HCT116 (cell line): ENCODE results near the gene DNAJC18. TPM values are rescaled to one million over a fixed set of nuclear protein-coding genes. Genes with fewer than 3 reads are reported as not detected.

Source experiments
- ATAC-seq: fragments of 200-7000 bp; cut with Tn5 transposase; 2 replicates; pipeline ENCODE4 v1.9.1; 2020; ENCODE audit warnings: mild to moderate bottlenecking, moderate library complexity
- BruUV-seq: library from RNA; stranded (reverse); fragments of 400-500 nt; replicated peaks from 2 replicates; lab custom pipeline; 2021; lab: Mats Ljungman, UMichigan
- CTCF ChIA-PET: fragments of 300-600 bp; sonication (Branson Sonifier 250); formaldehyde crosslinking; loops from one replicate; lab custom pipeline; 2021; ENCODE audit warnings: antibody characterized with exemption; lab: Charles Lee
- POLR2A ChIA-PET: fragments of 300-600, 350-600 bp; sonication (Branson Sonifier 250); formaldehyde crosslinking; loops from one replicate; lab custom pipeline; 2021; ENCODE audit warnings: antibody characterized with exemption; lab: Charles Lee
- RAD21 ChIA-PET, 2 experiments: fragments of 300-600 bp; sonication (Branson Sonifier 250); formaldehyde crosslinking; loops; one replicate each; lab custom pipeline; 2023; ENCODE audit warnings: low total read pairs in 2 of 2; ENCODE audit not compliant: uncharacterized antibody in 2 of 2, unreplicated experiment in 2 of 2, low non-redundant PET in 1 of 2; lab: Charles Lee
- DNase-seq: peaks from one replicate; pipeline ENCODE4 v3.0.0-alpha.2; 2010; ENCODE audit warnings: low read depth, low spot score
- H2AFZ ChIP-seq: fragments of 200-600 bp; shearing (Covaris generic), sonication (generic); 2 replicates; pipeline ENCODE4 v1.6.1; 2017; ENCODE audit warnings: low read depth, mixed run types, mixed read lengths, antibody characterized with exemption, low read length; ENCODE audit not compliant: poor library complexity, severe bottlenecking
- H3K27ac ChIP-seq: 2 replicates; pipeline ENCODE4 v1.5.1; 2012; ENCODE audit warnings: low read depth, low read length
- H3K27me3 ChIP-seq: fragments of 200-600 bp; sonication (generic); 2 replicates; pipeline ENCODE4 v1.6.1; 2016; ENCODE audit warnings: mixed run types, low read length, mixed read lengths; ENCODE audit not compliant: insufficient read depth
- H3K36me3 ChIP-seq, 2 experiments: fragments of 200-500 bp in 1 of 2; fragments of 200-600 bp in 1 of 2; sonication (Bioruptor generic) in 1 of 2; sonication (generic) in 1 of 2; 2 replicates each; pipeline versions ENCODE4 v1.5.1 to v1.6.1; 2014 to 2016; ENCODE audit warnings: low read length in 2 of 2, inconsistent platforms in 1 of 2, mixed read lengths in 1 of 2, mixed run types in 1 of 2; ENCODE audit not compliant: insufficient read depth in 2 of 2, control insufficient read depth in 1 of 2
- H3K4me1 ChIP-seq, 2 experiments: fragments of 200-600 bp in 1 of 2; sonication (generic) in 1 of 2; 2 replicates each; pipeline versions ENCODE4 v1.5.1 to v1.6.1; 2012 to 2017; ENCODE audit warnings: low read length in 2 of 2, inconsistent platforms in 1 of 2, mild to moderate bottlenecking in 1 of 2, mixed read lengths in 1 of 2, mixed run types in 1 of 2, moderate library complexity in 1 of 2; ENCODE audit not compliant: insufficient read depth in 2 of 2, control insufficient read depth in 1 of 2
- H3K4me2 ChIP-seq: fragments of 200-600 bp; sonication (generic); 2 replicates; pipeline ENCODE4 v1.6.1; 2017; ENCODE audit warnings: mixed run types, low read length, mixed read lengths
- H3K4me3 ChIP-seq, 2 experiments: fragments of 200-600 bp in 1 of 2; sonication (generic) in 1 of 2; replicated peaks in 1 of 2; 2 replicates each; pipeline ENCODE4 v1.5.1; 2011 to 2016; ENCODE audit warnings: low read length in 2 of 2, control low read depth in 1 of 2, low read depth in 1 of 2, mild to moderate bottlenecking in 1 of 2, mixed read lengths in 1 of 2, mixed run types in 1 of 2
- H3K79me2 ChIP-seq: fragments of 200-600 bp; sonication (generic); 2 replicates; pipeline ENCODE4 v1.6.1; 2017; ENCODE audit warnings: mild to moderate bottlenecking, mixed run types, low read length, moderate library complexity, mixed read lengths; ENCODE audit not compliant: insufficient read depth
- H3K9ac ChIP-seq: fragments of 200-600 bp; sonication (generic); 2 replicates; pipeline ENCODE4 v1.6.1; 2016; ENCODE audit warnings: low read length, mixed read lengths
- H3K9me2 ChIP-seq: fragments of 200-600 bp; sonication (generic), shearing (Covaris generic); 2 replicates; pipeline ENCODE4 v1.6.1; 2017; ENCODE audit warnings: mixed run types, mild to moderate bottlenecking, moderate library complexity; ENCODE audit not compliant: insufficient read depth
- H3K9me3 ChIP-seq, 2 experiments: fragments of 200-500 bp in 1 of 2; fragments of 200-600 bp in 1 of 2; sonication (Bioruptor generic) in 1 of 2; sonication (generic) in 1 of 2; 2 replicates each; pipeline ENCODE4 v1.6.1; 2014 to 2017; ENCODE audit warnings: low read length in 2 of 2, mixed read lengths in 2 of 2, inconsistent platforms in 1 of 2, low read depth in 1 of 2, mild to moderate bottlenecking in 1 of 2, mixed run types in 1 of 2, moderate library complexity in 1 of 2; ENCODE audit not compliant: control insufficient read depth in 1 of 2, insufficient read depth in 1 of 2
- H4K20me1 ChIP-seq: fragments of 200-600 bp; sonication (generic), shearing (Covaris generic); 2 replicates; pipeline ENCODE4 v1.6.1; 2017; ENCODE audit warnings: mixed run types, mild to moderate bottlenecking, moderate library complexity; ENCODE audit not compliant: insufficient read depth
- CBX3 ChIP-seq: IDR thresholded peaks from 2 replicates; pipeline ENCODE4 v1.6.1; 2012; ENCODE audit warnings: low read depth
- EGR1 ChIP-seq: IDR thresholded peaks from 2 replicates; pipeline ENCODE4 v1.6.1; 2012; ENCODE audit warnings: low read depth
- ELF1 ChIP-seq: IDR thresholded peaks from 2 replicates; pipeline ENCODE4 v1.6.1; 2012; ENCODE audit warnings: low read depth, borderline replicate concordance
- EZH2 ChIP-seq: fragments of 200-600 bp; sonication (generic); IDR thresholded peaks from 2 replicates; pipeline ENCODE4 v1.6.1; 2017; ENCODE audit warnings: antibody characterized with exemption, mixed run types
- EZH2phosphoT487 ChIP-seq: fragments of 200-600 bp; IDR thresholded peaks from 2 replicates; pipeline ENCODE4 v1.6.1; 2018; ENCODE audit warnings: antibody characterized with exemption, borderline replicate concordance
- FOSL1 ChIP-seq: IDR thresholded peaks from 2 replicates; pipeline ENCODE4 v1.6.1; 2012; ENCODE audit warnings: low read depth
- POLR2A ChIP-seq: IDR thresholded peaks from 2 replicates; pipeline ENCODE4 v1.7.0; 2011; ENCODE audit warnings: borderline replicate concordance; ENCODE audit not compliant: insufficient read depth, insufficient read length; ENCODE audit errors: extremely low read depth
- POLR2AphosphoS5 ChIP-seq: IDR thresholded peaks from 2 replicates; pipeline ENCODE4 v1.6.1; 2011; ENCODE audit warnings: mild to moderate bottlenecking, low read depth, low read length, moderate library complexity
- SP1 ChIP-seq: IDR thresholded peaks from 2 replicates; pipeline ENCODE4 v1.6.1; 2012; ENCODE audit warnings: low read depth
- SRF ChIP-seq: IDR thresholded peaks from 2 replicates; pipeline ENCODE4 v1.6.1; 2012; ENCODE audit warnings: low read depth
- TCF7L2 ChIP-seq: IDR thresholded peaks from 2 replicates; pipeline ENCODE4 v1.7.0; 2011; ENCODE audit warnings: borderline replicate concordance, inconsistent platforms; ENCODE audit not compliant: insufficient read depth, insufficient read length; ENCODE audit errors: extremely low read depth
- ZFX ChIP-seq: fragments of 450-650 bp; IDR thresholded peaks from 2 replicates; pipeline ENCODE4 v1.6.1; 2017
- ZNF274 ChIP-seq: fragments of 200-500 bp; sonication (Bioruptor generic); IDR thresholded peaks from 2 replicates; pipeline ENCODE4 v1.6.1; 2014; ENCODE audit warnings: mild to moderate bottlenecking, low read depth, low read length, inconsistent platforms
- intact Hi-C: fragments of 100-400 bp; cut with micrococcal nuclease; formaldehyde crosslinking; loops from 2 replicates; pipeline ENCODE4 v1.10.0; 2022
- total RNA-seq: library from RNA; stranded (reverse); gene quantifications from one replicate; pipeline ENCODE4 v1.2.1, GENCODE V29; 2021; ENCODE audit not compliant: unreplicated experiment
- TF ChIP-seq, protein P1 (sequence below): IDR thresholded peaks from 2 replicates; pipeline ENCODE4 v1.6.1; 2012
- TF ChIP-seq, protein P2 (sequence below): IDR thresholded peaks from 2 replicates; pipeline ENCODE4 v1.6.1; 2012; ENCODE audit warnings: low read depth
- TF ChIP-seq, protein P3 (sequence below): IDR thresholded peaks from 2 replicates; pipeline ENCODE4 v1.6.1; 2012

DNAJC18 gene
- total RNA-seq, 1 experiment from 2014 or later: 5.7 TPM

DNA sequence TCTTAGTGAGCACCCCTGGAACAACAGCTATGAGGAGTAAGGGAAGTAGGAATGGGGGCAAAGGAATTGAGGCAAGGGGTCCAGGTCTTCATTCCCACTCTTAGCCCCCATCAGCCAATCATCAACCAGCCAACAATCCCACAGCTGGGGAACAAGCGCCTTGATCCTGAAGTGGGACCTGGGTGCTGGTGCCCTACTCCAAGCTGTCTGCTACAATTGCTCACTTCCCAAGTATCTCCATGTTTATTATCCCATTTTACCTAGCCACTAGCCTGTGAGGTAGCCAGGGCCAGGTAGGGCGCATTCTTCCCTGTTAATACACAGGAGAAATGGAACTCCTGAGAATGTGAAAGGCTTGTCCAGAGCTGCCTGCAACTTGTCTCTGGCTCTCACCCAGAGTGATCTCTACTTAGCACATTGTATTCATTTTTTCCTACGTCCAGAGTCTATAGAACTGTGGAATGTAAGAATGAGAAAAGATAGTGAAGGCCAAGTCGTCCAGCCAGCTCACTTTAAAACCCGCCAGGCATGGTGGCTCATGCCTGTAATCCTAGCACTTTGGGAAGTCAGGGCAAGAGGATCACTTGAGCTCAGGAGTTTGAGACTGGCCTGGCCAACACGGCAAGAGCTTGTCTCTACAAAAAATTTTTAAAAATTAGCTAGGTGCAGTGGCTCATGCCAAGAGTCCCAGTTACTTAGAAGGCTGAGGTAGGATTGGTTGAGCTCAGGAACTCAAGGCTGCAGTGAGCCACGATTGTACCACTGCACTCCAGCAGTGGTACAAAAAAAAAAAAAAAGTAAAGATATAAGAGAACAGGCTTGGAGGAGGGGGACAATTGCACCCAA is 6.2 kb upstream of the DNAJC18 start:
- H3K9me2 ChIP-seq: no peaks in the 10 kb centered on the region
- no peak overlapping the region for H3K27ac ChIP-seq
- no peaks in the 10 kb centered on the region for H3K27me3 ChIP-seq
- no peak overlapping the region for H3K9ac ChIP-seq
- no peaks in the 10 kb centered on the region for H3K36me3 ChIP-seq
- peaks cover 0 to 10% of the 10 kb centered on the region in 2 experiments; a peak in 2 of 4 replicates for H3K4me1 ChIP-seq
- H3K79me2 ChIP-seq: no peaks in the 10 kb centered on the region
- no TSS peak for BruUV-seq
- RAD21 ChIA-PET: no interaction called here
- TF ChIP-seq EZH2 (no peak), EZH2phosphoT487 (no peak), ZNF274 (no peak), SRF (no peak), EGR1 (no peak), POLR2A (no peak), ELF1 (no peak), FOSL1 (no peak), TCF7L2 (no peak), ZFX (no peak), SP1 (no peak), CBX3 (no peak), POLR2AphosphoS5 (no peak)
- TF ChIP-seq, protein P1, sequence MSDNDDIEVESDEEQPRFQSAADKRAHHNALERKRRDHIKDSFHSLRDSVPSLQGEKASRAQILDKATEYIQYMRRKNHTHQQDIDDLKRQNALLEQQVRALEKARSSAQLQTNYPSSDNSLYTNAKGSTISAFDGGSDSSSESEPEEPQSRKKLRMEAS: no peak
- TF ChIP-seq, protein P2, sequence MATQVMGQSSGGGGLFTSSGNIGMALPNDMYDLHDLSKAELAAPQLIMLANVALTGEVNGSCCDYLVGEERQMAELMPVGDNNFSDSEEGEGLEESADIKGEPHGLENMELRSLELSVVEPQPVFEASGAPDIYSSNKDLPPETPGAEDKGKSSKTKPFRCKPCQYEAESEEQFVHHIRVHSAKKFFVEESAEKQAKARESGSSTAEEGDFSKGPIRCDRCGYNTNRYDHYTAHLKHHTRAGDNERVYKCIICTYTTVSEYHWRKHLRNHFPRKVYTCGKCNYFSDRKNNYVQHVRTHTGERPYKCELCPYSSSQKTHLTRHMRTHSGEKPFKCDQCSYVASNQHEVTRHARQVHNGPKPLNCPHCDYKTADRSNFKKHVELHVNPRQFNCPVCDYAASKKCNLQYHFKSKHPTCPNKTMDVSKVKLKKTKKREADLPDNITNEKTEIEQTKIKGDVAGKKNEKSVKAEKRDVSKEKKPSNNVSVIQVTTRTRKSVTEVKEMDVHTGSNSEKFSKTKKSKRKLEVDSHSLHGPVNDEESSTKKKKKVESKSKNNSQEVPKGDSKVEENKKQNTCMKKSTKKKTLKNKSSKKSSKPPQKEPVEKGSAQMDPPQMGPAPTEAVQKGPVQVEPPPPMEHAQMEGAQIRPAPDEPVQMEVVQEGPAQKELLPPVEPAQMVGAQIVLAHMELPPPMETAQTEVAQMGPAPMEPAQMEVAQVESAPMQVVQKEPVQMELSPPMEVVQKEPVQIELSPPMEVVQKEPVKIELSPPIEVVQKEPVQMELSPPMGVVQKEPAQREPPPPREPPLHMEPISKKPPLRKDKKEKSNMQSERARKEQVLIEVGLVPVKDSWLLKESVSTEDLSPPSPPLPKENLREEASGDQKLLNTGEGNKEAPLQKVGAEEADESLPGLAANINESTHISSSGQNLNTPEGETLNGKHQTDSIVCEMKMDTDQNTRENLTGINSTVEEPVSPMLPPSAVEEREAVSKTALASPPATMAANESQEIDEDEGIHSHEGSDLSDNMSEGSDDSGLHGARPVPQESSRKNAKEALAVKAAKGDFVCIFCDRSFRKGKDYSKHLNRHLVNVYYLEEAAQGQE: no peak
- TF ChIP-seq, protein P3, sequence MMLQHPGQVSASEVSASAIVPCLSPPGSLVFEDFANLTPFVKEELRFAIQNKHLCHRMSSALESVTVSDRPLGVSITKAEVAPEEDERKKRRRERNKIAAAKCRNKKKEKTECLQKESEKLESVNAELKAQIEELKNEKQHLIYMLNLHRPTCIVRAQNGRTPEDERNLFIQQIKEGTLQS: no peak
- TF ChIP-seq, all 23 proteins: peak for 0
- no peaks in the 10 kb centered on the region for H4K20me1 ChIP-seq
- H3K4me3 ChIP-seq: no peak overlapping the region
- intact Hi-C loops: no loop called here
- CTCF ChIA-PET: interaction anchor here (0.9 kb wide), 1 partner anchor 68 kb away, joined by 3 read pairs; no protein-coding TSS in a partner anchor
- ATAC-seq: no peak
- no peak overlapping the region for H2AFZ ChIP-seq
- no peak overlapping the region for H3K4me2 ChIP-seq
- POLR2A ChIA-PET: no interaction called here
- H3K9me3 ChIP-seq: no peaks in the 10 kb centered on the region
- no peak for DNase-seq
